NAMALWA (cell line): ENCODE results near the gene RPS14.
A peak's percentile ranks its signal among the peaks of the same experiment; 100 is the strongest.
"Not testable (repeated sequence)": the region's sequence is repeated elsewhere in the genome, so short reads cannot be mapped to it uniquely, and the experiment has no call there.

Experiments
- DNase-seq: peaks from one replicate; pipeline ENCODE4 v3.0.0-alpha.2; 2015; ENCODE audit warnings: low spot score

The RPS14 gene

GRCh38 chr5:150444770-150445169 lies 4.8 kb downstream of the RPS14 start:
- DNase-seq, result no peak

- DNase-seq, result peak; percentile 31
Observed at GRCh38 chr5:150443242-150444075, 6.1 kb downstream of the RPS14 start.

GRCh38 chr5:150442699-150443080 lies 6.8 kb downstream of the RPS14 start:
- no peak for DNase-seq

- DNase-seq, result no peak
Observed at GRCh38 chr5:150441813-150442698, 7.5 kb downstream of the RPS14 start.

GRCh38 chr5:150440948-150441812 lies 8.4 kb downstream of the RPS14 start:
- DNase-seq, result no peak

GRCh38 chr5:150438873-150439546 lies 10.5 kb downstream of the RPS14 start:
- peak; percentile 47 for DNase-seq

- DNase-seq, result peak; percentile 94
Observed at GRCh38 chr5:150436141-150436680, 13.3 kb downstream of the RPS14 start.

GRCh38 chr5:150434464-150434863 lies 15.1 kb downstream of the RPS14 start:
- no peak for DNase-seq

- DNase-seq, result no peak
Observed at GRCh38 chr5:150431574-150431973, 18.0 kb downstream of the RPS14 start.

- no peak for DNase-seq
Observed at GRCh38 chr5:150431048-150431447, 18.5 kb downstream of the RPS14 start.

- peak; percentile 61 for DNase-seq
Observed at GRCh38 chr5:150429410-150429873, 20.1 kb downstream of the RPS14 start.

- DNase-seq, result no peak
Observed at GRCh38 chr5:150428978-150429377, 20.6 kb downstream of the RPS14 start.

GRCh38 chr5:150428106-150428876 lies 21.2 kb downstream of the RPS14 start:
- DNase-seq, result no peak

- DNase-seq, result not testable (repeated sequence)
Observed at GRCh38 chr5:150426165-150426564, 23.4 kb downstream of the RPS14 start.

GRCh38 chr5:150422758-150423157 lies 26.8 kb downstream of the RPS14 start:
- no peak for DNase-seq

- no peak for DNase-seq
Observed at GRCh38 chr5:150422075-150422474, 27.5 kb downstream of the RPS14 start.

- DNase-seq, result no peak
Observed at GRCh38 chr5:150419630-150420270, 29.8 kb downstream of the RPS14 start.

- DNase-seq, result not testable (repeated sequence)
Observed at GRCh38 chr5:150413902-150414790, 35.4 kb downstream of the RPS14 start.
